Mucosa of descending colon (tissue), 3 donors: ENCODE results near the gene DLG1. TPM values are rescaled to one million over a fixed set of nuclear protein-coding genes. Genes with fewer than 3 reads are reported as not detected.

Experiments
- ATAC-seq: fragments of 200-7000 bp; cut with Tn5 transposase; one replicate; pipeline ENCODE4 v1.9.1; 2020; ENCODE audit warnings: mild to moderate bottlenecking, moderate library complexity
- DNase-seq, 3 donors: peaks; one replicate each; pipeline ENCODE4 v3.0.0-alpha.2; 2020
- H3K36me3 ChIP-seq: fragments of 200-600 bp; one replicate; pipeline ENCODE4 v1.8.0; 2021; ENCODE audit warnings: low read depth, mild to moderate bottlenecking
- H3K4me1 ChIP-seq: fragments of 200-600 bp; one replicate; pipeline ENCODE4 v1.8.0; 2021; ENCODE audit warnings: low read depth, mild to moderate bottlenecking
- H3K4me3 ChIP-seq: fragments of 200-600 bp; one replicate; pipeline ENCODE4 v1.8.0; 2021; ENCODE audit warnings: mild to moderate bottlenecking
- H3K9me3 ChIP-seq: fragments of 200-600 bp; one replicate; pipeline ENCODE4 v1.8.0; 2021; ENCODE audit warnings: mild to moderate bottlenecking
- intact Hi-C, 2 donors: fragments of 100-400 bp; cut with DNase I in 1 of 2; cut with micrococcal nuclease in 1 of 2; formaldehyde crosslinking; loops; one replicate each; pipeline versions ENCODE4 v1.11.0 to v1.11.1; 2022; cut with DNase I, micrococcal nuclease
- total RNA-seq, 3 donors: library from RNA; stranded (reverse); fragmentation: NEBNext Ultra II Directional in 2 of 3; extraction: Animal tissue kit (Norgen Biotek cat#: 25700) in 2 of 3; gene quantifications; one replicate each; pipeline versions ENCODE4 v1.2.1 to v1.2.4, GENCODE V29; 2021 to 2023
- TF ChIP-seq, protein P1 (sequence below): fragments of 200-600 bp; IDR thresholded peaks from one replicate; pipeline ENCODE4 v1.8.0; 2022; ENCODE audit warnings: antibody characterized with exemption, mild to moderate bottlenecking
- donor health status: DM: no; HTN: no; CAD: no; lungs with moderate emphysema.
- donor health status: DM: no; HTN: no; CAD: no.
- donor health status: DM: no; HTN: yes; CAD: no.

Gene DLG1
- total RNA-seq, 3 donors from 2014 or later = 107 to 163 (median 134) TPM

DNA sequence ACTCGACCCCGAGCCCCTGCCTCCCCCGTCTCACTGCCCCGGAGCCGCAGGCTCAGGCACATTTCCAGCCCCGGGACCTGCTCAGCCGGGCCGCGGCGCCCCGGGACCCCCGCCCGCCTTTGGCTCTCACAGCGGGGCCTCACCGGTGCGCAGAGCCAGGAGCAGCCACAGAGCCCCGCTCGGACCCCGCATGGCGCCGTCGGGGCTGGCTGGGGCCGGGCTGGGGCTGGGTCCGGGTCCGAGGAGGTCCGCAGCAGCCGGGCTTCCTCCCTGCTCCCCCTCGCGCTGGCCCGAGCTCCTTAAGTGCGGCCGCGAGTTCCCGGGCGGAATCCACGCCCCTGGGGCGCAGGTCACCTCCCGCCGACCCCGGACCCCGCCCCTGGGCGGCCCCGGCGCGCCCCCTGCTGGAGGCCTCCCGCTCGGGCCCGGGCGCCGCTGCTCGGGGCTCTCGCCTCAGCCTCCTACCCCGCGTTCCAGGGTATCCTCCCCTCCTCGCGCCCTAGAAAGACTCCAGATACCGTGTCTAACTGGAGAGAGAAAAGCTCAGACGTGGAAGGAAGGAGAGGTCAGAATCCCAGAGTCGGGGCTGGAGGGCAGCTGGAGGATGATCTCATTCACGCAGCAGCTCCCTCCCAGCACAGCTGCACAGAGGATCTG, 268.8 kb downstream of the DLG1 start, which contains the start of gene MELTF:
Gene MELTF, minus strand, starts transcription at position 307 of the 657 bp plus-strand sequence. Its CDS starts 115 bp downstream, at position 192.
- DNase-seq (peak; percentile 53 to 80 (median 77)), ATAC-seq (peak; percentile 85)
- H3K4me3 ChIP-seq = no peak within 1 kb of the TSS
- TF ChIP-seq, protein P1, sequence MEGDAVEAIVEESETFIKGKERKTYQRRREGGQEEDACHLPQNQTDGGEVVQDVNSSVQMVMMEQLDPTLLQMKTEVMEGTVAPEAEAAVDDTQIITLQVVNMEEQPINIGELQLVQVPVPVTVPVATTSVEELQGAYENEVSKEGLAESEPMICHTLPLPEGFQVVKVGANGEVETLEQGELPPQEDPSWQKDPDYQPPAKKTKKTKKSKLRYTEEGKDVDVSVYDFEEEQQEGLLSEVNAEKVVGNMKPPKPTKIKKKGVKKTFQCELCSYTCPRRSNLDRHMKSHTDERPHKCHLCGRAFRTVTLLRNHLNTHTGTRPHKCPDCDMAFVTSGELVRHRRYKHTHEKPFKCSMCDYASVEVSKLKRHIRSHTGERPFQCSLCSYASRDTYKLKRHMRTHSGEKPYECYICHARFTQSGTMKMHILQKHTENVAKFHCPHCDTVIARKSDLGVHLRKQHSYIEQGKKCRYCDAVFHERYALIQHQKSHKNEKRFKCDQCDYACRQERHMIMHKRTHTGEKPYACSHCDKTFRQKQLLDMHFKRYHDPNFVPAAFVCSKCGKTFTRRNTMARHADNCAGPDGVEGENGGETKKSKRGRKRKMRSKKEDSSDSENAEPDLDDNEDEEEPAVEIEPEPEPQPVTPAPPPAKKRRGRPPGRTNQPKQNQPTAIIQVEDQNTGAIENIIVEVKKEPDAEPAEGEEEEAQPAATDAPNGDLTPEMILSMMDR = peak; percentile 90
- peaks cover 12% of the 10 kb centered on the region for H3K4me1 ChIP-seq
- intact Hi-C loops = no loop called here
- no peaks in the 10 kb centered on the region for H3K9me3 ChIP-seq
- no peaks in the 10 kb centered on the region for H3K36me3 ChIP-seq

DNA sequence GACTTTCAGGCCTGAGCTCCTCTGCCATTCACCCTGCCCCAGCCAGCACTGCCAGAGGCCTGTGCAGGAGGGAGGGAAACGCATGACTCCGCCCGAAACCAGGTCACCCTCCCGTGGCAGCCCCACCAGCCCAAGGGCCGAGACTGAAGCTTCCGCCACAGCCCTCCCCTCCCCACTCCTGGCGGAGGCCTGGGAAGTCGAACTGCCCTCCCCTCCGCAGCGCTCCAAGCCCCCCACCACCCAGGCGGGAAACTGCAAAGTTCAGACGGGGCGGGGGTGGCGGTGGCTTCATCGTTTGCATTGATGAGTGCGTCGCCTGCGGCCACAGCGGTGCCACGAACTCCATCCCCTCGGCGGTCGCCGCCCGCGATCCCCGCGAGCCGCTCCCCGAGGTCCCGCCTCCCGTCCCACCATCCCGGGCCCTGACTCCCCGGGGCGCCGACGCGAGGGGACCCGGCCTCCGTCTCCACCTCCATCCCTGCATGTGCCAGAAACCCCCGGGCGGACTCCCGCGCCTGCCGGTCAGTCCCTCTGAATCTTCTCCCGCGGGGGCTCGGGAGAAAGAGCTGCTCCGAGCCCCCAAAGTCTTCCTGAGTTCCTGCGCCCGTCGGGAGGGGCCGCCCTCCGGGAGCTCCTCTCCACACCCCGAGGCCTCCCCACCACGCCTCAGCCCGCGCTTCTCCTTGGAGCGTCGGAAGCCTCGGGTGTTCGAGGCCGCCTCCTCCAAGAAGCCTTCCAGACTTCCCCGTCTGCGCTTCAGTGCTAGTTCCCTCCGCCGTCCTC, 269.5 kb downstream of the DLG1 start:
- Histone ChIP-seq H3K4me1 (peaks cover 12% of the 10 kb centered on the region), H3K9me3 (no peaks in the 10 kb centered on the region), H3K4me3 (no peak overlapping the region), H3K36me3 (no peaks in the 10 kb centered on the region)
- intact Hi-C loops = no loop called here
- ATAC-seq (peak; percentile 21), DNase-seq (peak in 1 of 3 donors; percentile 58)
- TF ChIP-seq, protein P1 = no peak

DNA sequence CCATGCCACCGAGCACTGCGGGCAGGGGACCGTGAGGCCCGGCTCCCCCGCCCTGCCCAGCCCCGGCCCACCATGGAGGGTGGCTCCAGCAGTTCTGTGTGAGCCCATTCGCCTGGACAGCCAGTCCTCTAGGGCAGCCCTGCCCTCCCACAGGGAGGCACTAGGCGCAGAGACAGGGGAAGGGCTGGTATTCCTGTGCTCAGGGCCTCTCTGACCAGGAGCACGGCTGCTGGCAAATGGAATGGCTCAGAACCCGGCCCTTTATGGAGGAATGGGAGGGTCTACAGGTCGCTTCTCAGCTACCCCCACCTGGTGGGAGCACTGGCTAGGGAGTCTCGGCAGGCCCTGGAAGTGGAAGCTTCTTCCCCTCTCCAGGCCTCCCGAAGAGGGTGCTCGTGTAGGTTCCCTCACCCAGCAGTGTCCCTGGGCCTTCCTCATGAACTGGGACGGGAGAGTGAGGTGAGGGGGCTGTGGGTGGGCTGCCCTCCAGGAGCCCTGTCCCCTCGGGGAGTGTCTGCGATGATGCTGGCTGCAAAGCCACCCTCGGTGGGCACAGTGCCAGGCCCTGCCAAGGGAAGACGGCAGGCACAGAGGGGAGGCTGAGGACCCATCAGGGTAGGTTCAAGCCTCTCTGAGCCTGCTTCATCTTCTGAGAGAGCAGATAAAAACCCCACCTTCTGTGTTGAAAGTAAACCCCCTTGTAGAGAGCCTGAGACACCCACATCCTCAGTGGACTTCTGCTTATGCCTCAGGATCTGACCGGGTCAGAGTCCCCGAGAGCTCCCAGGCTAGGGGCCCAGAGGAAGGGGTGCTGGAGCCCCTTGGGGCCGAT, 270.3 kb downstream of the DLG1 start:
- Histone ChIP-seq H3K9me3 (no peaks in the 10 kb centered on the region), H3K4me3 (no peak overlapping the region), H3K4me1 (peaks cover 12% of the 10 kb centered on the region), H3K36me3 (no peaks in the 10 kb centered on the region)
- DNase-seq (no peak), ATAC-seq (no peak)
- intact Hi-C loops = no loop called here
- TF ChIP-seq, protein P1 = no peak

DNA sequence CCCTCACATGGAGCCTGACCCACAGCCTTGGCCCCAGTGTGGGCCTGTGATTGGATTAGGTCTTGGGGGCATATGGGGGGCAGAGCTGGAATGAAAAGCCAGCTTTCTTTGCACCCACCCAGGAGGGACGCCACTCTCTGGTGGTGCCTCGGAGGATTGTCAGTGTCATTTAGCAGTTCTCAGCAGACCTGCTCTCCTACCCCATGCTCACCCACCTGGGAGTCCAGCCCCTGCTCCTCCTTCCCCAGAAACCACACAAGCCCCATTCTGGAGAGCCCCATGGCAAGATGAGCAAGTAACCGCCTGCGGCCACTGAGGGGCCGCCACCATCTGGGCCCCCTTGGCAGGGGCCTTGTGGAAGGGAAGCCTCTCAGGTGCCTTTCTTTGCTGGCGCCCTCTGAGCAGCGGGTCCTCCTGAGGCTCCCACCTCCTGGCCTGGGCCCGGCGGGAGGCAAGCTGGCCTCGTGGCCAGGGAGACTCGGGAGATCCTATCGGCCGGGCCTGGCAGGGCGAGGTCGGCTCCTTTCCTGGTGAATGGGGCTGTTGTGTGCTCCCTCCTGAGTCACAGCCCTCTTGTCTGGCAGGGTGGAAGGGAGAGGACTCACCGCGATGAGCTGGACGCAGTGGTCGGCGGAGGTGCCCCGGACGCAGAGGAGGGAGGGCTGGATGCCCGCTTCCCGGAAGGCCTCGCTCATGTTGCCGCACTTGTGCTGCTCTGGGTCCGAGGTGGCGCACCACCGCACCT, 271.1 kb downstream of the DLG1 start:
- H3K4me3 ChIP-seq = no peak overlapping the region
- DNase-seq (no peak), ATAC-seq (no peak)
- H3K36me3 ChIP-seq = no peaks in the 10 kb centered on the region
- no peaks in the 10 kb centered on the region for H3K9me3 ChIP-seq
- H3K4me1 ChIP-seq = peaks cover 12% of the 10 kb centered on the region
- TF ChIP-seq, protein P1 = no peak
- intact Hi-C loops = no loop called here

DNA sequence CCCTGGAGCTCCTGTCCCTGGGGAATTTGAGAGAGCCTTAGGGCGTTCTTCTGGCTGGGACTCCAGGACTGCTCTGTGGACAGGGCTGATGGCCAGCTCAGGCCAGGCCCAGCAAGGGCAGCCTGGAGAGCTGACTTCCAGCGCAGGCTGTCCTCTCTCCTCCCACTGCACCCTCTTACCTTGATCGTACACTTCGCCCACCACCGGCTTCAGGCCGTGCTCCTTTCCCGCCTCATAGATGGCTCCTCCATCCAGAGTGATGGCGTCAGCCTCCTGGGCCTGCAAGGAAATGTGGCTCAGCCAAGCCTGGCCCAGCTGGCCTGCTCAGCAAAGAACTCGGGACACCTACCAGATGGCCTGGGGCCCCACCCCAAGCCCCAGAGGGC, 271.9 kb downstream of the DLG1 start:
- intact Hi-C loops = no loop called here
- TF ChIP-seq, protein P1 = no peak
- DNase-seq (no peak), ATAC-seq (no peak)
- Histone ChIP-seq H3K36me3 (no peaks in the 10 kb centered on the region), H3K4me1 (peaks cover 12% of the 10 kb centered on the region), H3K9me3 (no peaks in the 10 kb centered on the region), H3K4me3 (no peak overlapping the region)
